Myocyte (in vitro differentiated cells): ENCODE data around the gene ATP9A. TPM values are rescaled to one million over a fixed set of nuclear protein-coding genes. Genes with fewer than 3 reads are reported as not detected.
"Not testable (repeated sequence)": the region's sequence is repeated elsewhere in the genome, so short reads cannot be mapped to it uniquely, and the experiment has no call there.

Experiments
- DNase-seq: peaks from one replicate; pipeline ENCODE4 v3.0.0-alpha.2; 2012; ENCODE audit warnings: low read depth
- total RNA-seq: library from RNA; depleted of rRNA; stranded (reverse); fragments of >200 nt; gene quantifications from 2 replicates; pipeline ENCODE4 v1.2.3, GENCODE V29; 2014

The ATP9A gene
- total RNA-seq, 1 donor from 2014 or later = 13.3 TPM

GRCh38 chr20:51696304-51697071 lies 71.7 kb downstream of the ATP9A start:
- peak; percentile 26 for DNase-seq

GRCh38 chr20:51695574-51696303 lies 72.5 kb downstream of the ATP9A start:
- DNase-seq = peak; percentile 73

DNA sequence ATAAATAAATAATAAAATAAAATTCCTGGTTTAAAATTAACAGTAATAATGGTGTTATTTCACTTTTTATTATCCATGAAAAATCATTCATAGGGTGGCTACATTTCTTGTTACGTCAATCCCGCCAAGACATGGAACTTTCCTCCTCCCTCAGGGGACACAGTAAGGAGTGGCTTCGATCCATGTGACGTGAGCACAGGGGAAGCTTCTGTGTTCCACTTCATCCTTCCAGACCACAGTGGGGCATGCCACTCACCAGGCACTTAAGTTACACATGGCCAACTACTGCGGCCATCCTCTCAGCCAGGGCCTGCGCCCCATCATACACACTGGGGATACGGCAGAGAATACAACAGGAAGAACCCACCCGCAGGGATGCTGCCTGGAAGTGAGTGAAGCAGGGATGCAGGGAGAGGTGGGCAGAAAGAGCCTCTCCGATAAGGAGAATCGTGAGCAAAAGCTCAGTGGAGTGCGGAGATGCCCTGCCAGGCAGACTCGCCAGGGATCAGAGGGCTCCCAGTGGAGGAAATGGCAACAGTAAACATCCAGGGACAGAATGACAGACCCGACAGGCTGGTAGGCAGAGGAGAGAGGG lies 75.3 kb downstream of the ATP9A start:
- no peak for DNase-seq

DNA sequence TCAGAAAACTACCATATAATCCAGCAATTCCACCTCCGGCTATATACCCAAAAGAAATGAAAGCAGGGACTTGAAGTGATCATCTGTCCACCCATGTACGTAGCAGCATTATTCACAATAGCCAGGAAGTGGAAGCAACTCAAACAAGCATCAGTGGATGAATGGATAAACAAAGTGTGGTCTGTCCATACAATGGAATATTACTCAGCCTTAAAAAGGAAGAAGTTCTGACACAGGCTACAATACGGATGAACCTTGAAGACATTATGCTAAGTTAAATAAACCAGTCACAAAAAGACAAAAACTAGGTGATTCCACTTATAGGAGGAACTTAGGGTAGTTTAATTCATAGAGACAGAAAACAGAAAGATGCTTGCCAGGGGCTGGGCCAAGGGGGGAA lies 76.5 kb downstream of the ATP9A start:
- DNase-seq = no peak

DNA sequence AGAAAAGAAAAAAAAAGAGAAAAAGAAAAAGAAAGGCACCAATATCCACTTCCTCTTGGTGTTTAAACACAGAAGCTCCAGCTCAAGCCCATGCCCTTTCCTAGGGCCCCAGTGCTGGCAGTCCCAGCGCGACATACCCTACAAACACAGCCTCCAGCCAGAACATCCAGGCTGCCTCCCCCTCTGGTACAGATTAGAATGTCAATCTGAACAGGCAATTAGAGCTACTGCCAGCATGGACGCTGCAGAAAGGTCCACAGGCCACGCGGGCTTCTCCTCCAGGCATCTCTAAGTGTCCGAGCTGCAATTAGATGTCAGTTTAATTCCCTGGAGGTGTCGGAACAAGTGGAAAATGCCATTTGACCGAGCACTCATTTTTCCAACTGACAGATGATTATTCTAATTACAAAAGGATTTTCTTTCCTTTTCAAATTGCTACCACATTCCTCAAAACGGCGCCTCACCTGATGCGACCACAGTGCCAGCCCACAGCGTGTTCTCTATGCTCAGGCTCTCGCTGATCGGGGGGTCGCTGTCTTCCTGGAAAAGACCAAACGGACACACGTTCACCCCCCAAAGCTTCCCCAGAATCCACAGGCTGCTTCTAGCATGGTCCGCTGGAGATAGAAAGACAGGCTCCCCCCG lies 79.5 kb downstream of the ATP9A start:
- DNase-seq = no peak

GRCh38 chr20:51687630-51688029 lies 80.6 kb downstream of the ATP9A start:
- DNase-seq = no peak

DNA sequence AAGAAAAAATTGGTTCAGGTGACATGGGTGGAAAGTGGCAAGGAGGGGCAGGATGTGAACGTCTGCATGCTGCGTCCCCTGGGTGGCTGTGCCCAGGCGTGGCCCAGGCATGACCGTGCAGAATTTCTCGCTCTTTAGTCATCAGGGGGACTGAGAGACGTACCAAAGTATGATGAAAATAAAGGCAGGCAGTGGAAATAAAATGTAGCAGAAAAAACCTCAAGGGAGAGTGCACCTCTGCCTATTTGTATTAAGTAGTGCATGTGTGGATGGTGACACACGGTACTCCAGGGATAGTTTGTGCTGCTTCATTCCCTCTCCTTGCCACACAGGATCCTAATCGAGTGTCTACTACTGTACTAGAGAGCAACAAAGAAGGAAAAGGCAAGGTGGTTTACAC lies 81.1 kb downstream of the ATP9A start:
- peak; percentile 20 for DNase-seq

- DNase-seq = not testable (repeated sequence)
Observed at GRCh38 chr20:51685494-51685893, 82.7 kb downstream of the ATP9A start.

DNA sequence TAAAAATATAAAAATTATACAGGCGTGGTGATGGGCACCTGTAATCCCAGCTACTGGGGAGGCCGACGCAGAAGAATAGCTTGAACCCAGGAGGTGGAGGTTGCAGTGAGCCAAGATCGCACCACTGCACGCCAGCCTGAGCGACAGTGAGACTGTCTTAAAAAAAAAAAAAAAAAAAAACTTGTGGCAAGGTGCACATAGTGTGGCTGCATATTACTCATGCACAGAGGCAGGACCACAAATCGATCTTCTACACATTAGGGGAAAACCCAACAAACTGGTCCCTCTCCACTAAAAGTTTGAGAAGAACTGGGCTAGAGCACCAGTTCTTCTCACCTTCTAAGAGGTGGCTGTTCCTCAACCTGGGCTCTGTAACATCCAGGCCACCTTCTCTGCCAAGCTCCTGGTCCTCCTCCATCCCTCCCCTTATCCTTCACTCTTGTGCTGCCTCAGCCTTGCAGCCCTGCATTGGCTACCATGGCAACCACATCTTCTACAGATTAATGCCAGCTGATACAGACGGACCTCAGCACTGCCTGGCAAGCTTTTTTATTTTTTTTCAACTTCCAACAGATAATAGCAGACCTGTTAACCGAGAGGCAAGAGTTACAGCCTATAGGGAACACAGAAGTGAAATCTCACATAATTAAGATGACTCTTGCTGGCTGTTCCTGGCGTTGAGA lies 88.0 kb downstream of the ATP9A start:
- DNase-seq = no peak

DNA sequence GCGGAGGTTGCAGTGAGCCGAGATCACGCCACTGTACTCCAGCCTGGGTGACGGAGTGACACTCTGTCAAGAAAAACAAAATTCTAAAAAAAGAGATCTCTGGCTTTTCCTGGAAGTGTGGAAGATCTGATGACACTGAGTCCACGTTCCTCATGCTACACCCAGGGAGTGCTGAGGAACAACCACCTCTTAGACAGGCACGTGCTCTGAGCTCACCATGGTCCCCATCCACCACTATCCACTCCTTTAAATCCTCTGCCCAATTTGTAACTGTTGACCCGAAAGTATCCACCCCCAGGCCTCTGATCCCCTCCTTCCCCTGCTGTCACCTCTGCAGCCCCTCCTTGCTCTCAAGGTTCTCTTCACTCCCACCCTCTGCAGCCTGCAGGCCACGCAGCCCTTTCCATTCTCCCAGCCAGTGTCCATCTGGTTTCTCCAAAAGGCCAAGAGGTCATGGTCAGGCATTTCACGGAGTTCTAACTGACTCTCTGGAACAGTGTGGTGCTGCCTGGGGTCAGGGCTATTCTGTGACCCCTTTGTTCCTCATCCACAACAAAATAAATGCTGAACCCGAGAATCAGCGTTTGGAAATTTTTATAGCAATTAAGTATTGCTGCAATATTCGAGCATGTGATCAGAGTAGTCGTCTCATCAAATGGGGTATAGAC lies 88.8 kb downstream of the ATP9A start:
- DNase-seq = no peak

DNA sequence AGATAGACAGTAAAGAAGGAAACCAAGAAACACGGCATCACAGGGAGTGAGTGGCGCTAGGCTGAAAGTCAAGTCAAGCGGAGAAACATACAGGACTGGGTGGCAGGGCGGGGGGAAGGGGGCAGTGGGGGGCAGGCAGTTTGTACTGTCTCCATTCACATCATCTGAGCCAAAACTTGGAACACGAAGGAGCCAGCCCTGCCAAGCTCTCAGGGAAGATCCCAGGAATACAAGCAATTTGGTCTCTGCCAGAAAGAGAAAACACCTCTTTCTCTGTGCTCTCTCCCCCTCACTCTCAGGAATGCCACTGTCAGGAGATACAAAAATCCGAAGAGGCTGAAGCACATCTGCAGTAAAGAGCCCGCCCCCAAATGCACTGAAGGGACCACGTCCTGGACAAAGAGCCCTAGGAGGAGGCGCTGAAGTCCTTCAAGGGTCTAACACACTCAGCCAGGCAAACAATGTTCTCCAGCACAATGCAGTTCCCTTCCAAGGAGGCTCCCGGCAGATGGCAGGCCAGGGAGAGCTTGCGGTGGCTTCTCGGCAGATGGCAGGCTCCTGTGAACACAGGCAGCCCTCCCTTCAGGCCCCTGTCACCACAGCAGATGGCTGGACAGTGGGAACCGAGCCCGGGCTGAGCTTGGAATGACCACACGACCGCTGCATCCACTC lies 90.0 kb downstream of the ATP9A start:
- peak; percentile 61 for DNase-seq

GRCh38 chr20:51668947-51669346 lies 99.2 kb downstream of the ATP9A start:
- DNase-seq = no peak

GRCh38 chr20:51668515-51668914 lies 99.7 kb downstream of the ATP9A start:
- DNase-seq = no peak

DNA sequence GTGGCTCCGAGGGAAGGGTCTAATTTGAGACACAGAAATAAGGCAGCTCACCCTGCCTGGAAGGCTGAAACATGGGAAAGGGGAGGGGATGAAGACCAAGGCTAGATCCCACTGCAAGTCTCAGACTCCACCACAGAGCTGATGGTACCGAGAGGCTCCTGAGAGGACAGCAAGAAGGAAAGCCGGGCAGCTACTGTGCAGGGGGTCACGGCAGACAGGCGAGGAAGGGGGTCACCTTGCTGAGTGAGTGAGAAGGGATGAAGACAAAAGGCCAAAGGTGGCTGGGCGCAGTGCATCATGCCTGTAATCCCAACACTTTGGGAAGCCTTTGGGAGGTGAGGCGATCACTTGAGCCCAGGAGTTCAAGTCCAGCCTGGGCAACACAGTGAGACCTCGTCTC lies 100.7 kb downstream of the ATP9A start:
- no peak for DNase-seq

- no peak for DNase-seq
Observed at GRCh38 chr20:51667002-51667408, 101.2 kb downstream of the ATP9A start.

DNA sequence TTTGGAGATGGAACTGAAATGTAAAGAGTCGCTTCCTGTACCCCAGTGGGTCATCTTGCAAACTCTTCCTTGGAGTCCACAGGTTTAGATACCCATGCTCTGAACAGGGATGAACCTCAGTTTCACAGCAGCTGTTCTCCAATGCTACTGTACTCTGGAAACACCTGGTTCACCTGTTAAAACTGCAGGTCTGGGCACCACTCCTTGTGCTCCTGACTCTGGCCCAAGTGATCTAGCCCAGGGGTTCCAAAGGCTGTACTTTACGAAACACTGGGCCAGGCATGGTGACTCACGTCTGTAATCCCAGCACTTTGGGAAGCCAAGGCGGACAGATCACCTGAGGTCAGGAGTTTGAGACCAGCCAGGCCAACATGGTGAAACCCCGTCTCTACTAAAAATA lies 102.1 kb downstream of the ATP9A start:
- DNase-seq = no peak

DNA sequence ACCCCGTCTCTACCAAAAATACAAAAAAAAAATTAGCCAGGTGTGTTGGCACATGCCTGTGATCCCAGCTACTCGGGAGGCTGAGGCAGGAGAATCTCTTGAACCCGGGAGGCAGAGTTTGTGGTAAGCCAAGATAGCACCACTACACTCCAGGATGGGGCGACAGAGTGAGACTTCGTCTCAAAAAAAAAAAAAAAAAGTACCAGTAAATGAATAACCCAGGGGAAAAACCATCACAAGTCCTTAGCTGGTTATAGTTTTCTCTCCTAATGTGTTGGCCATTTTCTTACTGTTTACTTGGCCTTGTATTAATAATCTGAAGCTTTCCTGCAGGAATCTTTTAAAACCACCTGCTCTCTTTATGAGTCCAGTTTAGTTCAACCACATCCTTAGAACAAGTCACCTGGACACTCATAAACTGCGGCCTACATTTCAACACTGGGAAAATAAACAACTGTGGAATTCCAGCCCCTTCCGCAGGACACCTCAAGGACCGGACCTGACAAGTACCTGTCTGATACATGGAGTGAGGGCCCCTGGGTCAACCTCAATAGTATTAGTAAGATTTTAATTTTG lies 102.6 kb downstream of the ATP9A start:
- no peak for DNase-seq

DNA sequence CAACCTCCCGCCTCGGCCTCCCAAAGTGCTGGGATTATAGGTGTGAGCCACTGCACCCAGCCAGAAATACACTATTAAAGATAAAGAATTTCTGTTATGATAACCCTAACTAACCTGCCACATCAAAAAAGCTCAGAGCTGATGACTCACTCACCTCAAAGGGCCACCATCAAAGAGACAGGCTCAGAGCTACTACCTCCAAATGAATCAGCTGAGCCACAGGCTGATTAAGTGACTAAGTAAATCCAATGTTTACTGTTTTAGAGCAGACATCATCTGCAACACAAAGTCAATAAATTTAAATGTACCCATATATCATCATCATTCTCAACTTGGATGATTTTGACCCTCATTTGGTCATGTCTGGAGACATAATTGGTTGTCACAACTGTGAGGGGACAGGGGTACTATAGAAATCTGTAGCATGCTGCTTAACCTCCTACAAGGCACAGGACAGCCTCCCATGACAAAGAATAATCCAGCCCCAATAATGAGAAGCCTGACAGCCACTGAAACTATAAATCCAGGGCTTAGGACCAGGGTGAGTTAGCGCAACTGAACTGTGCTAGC lies 106.5 kb downstream of the ATP9A start:
- peak; percentile 18 for DNase-seq
